Peyer's patch (tissue), 4 donors: ENCODE measurements around the gene CHCHD4.

ENCODE experiments used
- CTCF ChIP-seq, 6 experiments: fragments of 450-650 bp in 4 of 6; fragments of 200-600 bp in 2 of 6; sonication (generic) in 1 of 6; IDR thresholded peaks; one replicate each; pipeline ENCODE4 v1.5.1; 2017 to 2019; ENCODE audit warnings: antibody characterized with exemption in 6 of 6, mild to moderate bottlenecking in 3 of 6, moderate library complexity in 1 of 6
- POLR2A ChIP-seq, 2 donors: fragments of 450-650 bp; IDR thresholded peaks; one replicate each; pipeline ENCODE4 v1.5.1; 2017; ENCODE audit warnings: antibody characterized with exemption in 2 of 2, mild to moderate bottlenecking in 2 of 2, moderate library complexity in 2 of 2

DNA sequence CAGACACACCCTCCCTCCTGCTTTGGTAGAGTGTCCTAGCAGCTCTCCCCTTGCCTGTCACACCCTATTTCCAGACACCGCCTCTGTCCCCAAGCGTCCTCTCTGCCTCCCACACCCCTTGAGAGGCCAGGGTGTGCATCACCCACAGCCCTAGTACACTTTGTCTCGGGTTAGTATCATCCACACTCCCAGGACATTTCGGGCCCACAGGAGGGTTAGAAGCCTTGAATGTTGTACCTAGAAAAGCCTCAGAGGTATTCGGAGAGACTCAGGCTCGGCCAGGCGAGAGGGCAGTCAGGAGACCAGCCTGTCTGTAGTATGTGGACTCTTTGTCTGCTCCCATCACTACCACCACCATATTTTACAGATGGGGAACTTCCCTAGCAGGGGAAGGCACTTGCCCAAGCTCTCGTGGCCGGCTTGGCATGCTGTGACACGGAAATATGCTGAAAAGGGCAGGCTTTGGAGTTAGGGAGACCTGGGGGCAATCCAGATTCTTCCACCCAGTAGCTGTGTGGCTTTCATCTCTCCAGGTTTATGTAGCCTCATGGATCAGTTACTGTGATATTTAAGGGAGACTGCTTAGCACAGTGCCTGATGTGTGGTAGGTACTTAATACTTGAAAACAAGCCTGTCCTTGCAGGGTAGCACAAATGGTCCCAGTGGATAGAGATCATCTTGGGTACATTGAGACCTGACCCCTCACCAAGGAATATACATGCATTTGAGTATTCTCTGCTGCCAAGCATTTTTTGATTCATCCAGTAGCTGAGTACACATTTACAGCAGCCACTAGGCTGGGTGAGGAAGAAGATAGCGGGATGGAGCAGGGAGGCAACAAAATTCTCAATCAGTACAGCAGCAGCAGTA, 1.6 kb upstream of the CHCHD4 start:
- no peak for TF ChIP-seq CTCF (IDR thresholded peaks at IDR 0.05)
- TF ChIP-seq POLR2A (IDR thresholded peaks at IDR 0.05): no peak
